Kidney (tissue), 14 donors: ENCODE results near the gene ETDB. TPM values are rescaled to one million over a fixed set of nuclear protein-coding genes. Genes with fewer than 3 reads are reported as not detected.

Source experiments
- DNase-seq, 5 donors: peaks; one replicate each; pipeline ENCODE4 v3.0.0-alpha.2; 2013 to 2020
- FAIRE-seq: peaks from 2 replicates; lab custom pipeline; 2012; peaks lifted over from hg19 to GRCh38; lab: Jason Lieb, UNC
- H3K27ac ChIP-seq, 2 donors: one replicate each; pipeline ENCODE4 v1.7.0; 2013; ENCODE audit warnings: low read depth in 2 of 2, low read length in 2 of 2, inconsistent platforms in 1 of 2
- H3K27me3 ChIP-seq: one replicate; pipeline ENCODE4 v1.7.1; 2013; ENCODE audit warnings: low read length, inconsistent platforms; ENCODE audit not compliant: control insufficient read depth, insufficient read depth
- H3K36me3 ChIP-seq, 3 donors: one replicate each; pipeline versions ENCODE4 v1.7.0 to v1.7.1; 2013; ENCODE audit warnings: low read length in 3 of 3, control low read depth in 1 of 3, inconsistent platforms in 1 of 3; ENCODE audit not compliant: insufficient read depth in 3 of 3, control insufficient read depth in 2 of 3
- H3K4me1 ChIP-seq, 3 donors: one replicate each; pipeline versions ENCODE4 v1.7.0 to v1.7.1; 2013; ENCODE audit warnings: low read length in 3 of 3, inconsistent platforms in 1 of 3, low read depth in 1 of 3; ENCODE audit not compliant: control insufficient read depth in 2 of 3, insufficient read depth in 2 of 3
- H3K4me3 ChIP-seq, 3 donors: one replicate each; pipeline versions ENCODE4 v1.7.0 to v1.8.1; 2013; ENCODE audit warnings: low read length in 3 of 3, control low read depth in 1 of 3, inconsistent platforms in 1 of 3
- H3K9ac ChIP-seq, 3 donors: one replicate each; pipeline versions ENCODE4 v1.7.0 to v1.7.1; 2013; ENCODE audit warnings: low read length in 3 of 3, control low read depth in 1 of 3, inconsistent platforms in 1 of 3
- H3K9me3 ChIP-seq, 3 donors: one replicate each; pipeline versions ENCODE4 v1.7.0 to v1.7.1; 2013; ENCODE audit warnings: low read length in 3 of 3, control low read depth in 1 of 3, inconsistent platforms in 1 of 3; ENCODE audit not compliant: control insufficient read depth in 2 of 3, insufficient read depth in 1 of 3
- CTCF ChIP-seq: IDR thresholded peaks from 3 replicates; pipeline ENCODE4 v1.5.1; 2012; ENCODE audit warnings: mild to moderate bottlenecking, moderate library complexity, borderline replicate concordance; ENCODE audit not compliant: insufficient read depth; ENCODE audit errors: extremely low read depth
- intact Hi-C: fragments of 100-400 bp; cut with DNase I; formaldehyde crosslinking; loops from one replicate; pipeline ENCODE4 v1.11.1; 2022
- polyA plus RNA-seq: library from polyadenylated mRNA; stranded (reverse); fragments of 350-450 nt; fragmentation: Illumina TruSeq; extraction: RNeasy Lipid Tissue Mini Kit (QIAGEN cat#74804); gene quantifications from one replicate; pipeline ENCODE4 v1.2.3, GENCODE V29; 2014; ENCODE audit warnings: low read depth, low replicate concordance; ENCODE audit not compliant: insufficient read depth
- total RNA-seq: library from RNA; stranded (reverse); fragmentation: NEBNext Ultra II Directional; extraction: Animal tissue kit (Norgen Biotek cat#: 25700); gene quantifications from one replicate; pipeline ENCODE4 v1.2.1, GENCODE V29; 2021
- donor health status: control.
- donor health status: control.
- donor health status: control.
- donor health status: control.
- donor health status: control.
- donor health status: DM: yes; HTN: yes; CAD: no.
- donor health status: Normal renal cell carcinoma (clear cell type).

Gene ETDB
- total and polyA plus RNA-seq, 2 donors from 2014 or later: not detected

- no peak for DNase-seq
- intact Hi-C loops: no loop called here
- no peak for TF ChIP-seq CTCF
Observed at GRCh38 chrX:135089126-135089525, 31.2 kb downstream of the ETDB start.

GRCh38 chrX:135087867-135088266 is 32.5 kb downstream of the ETDB start:
- FAIRE-seq: no peak

More at GRCh38 chrX:135089126-135089525, 31.2 kb downstream of the ETDB start:
- Histone ChIP-seq H3K27me3 (peaks cover 3% of the 10 kb centered on the region), H3K9ac (no peak overlapping the region), H3K4me1 (no peaks in the 10 kb centered on the region), H3K4me3 (no peak overlapping the region), H3K36me3 (no peaks in the 10 kb centered on the region), H3K9me3 (no peaks in the 10 kb centered on the region), H3K27ac (no peak overlapping the region)
- no peak for FAIRE-seq

GRCh38 chrX:135086197-135086854 is 34.0 kb downstream of the ETDB start:
- Histone ChIP-seq H3K27me3 (peaks cover 3% of the 10 kb centered on the region), H3K4me1 (no peaks in the 10 kb centered on the region), H3K36me3 (no peaks in the 10 kb centered on the region), H3K9me3 (no peaks in the 10 kb centered on the region), H3K27ac (no peak overlapping the region), H3K9ac (no peak overlapping the region), H3K4me3 (no peak overlapping the region)
- FAIRE-seq (peak; percentile 95), DNase-seq (peak in 2 of 5 donors; percentile 70 to 72)
- TF ChIP-seq CTCF: peak; percentile 56
- intact Hi-C loops: no loop called here

More at GRCh38 chrX:135087867-135088266, 32.5 kb downstream of the ETDB start:
- no peak for DNase-seq
- peaks cover 3% of the 10 kb centered on the region for H3K27me3 ChIP-seq
- no peak overlapping the region for H3K9ac ChIP-seq
- no peak for TF ChIP-seq CTCF
- no peaks in the 10 kb centered on the region for H3K4me1 ChIP-seq
- H3K27ac ChIP-seq: no peak overlapping the region
- no peaks in the 10 kb centered on the region for H3K9me3 ChIP-seq
- intact Hi-C loops: no loop called here
- no peak overlapping the region for H3K4me3 ChIP-seq
- H3K36me3 ChIP-seq: no peaks in the 10 kb centered on the region
